IPS DF 6.9 (cell line): ENCODE measurements around the gene NCOA1.

Experiments
- DNase-seq: peaks from one replicate; pipeline ENCODE4 v3.0.0-alpha.2; 2013; ENCODE audit warnings: low read depth, low spot score
- H3K27ac ChIP-seq: one replicate; pipeline ENCODE4 v1.5.1; 2013; ENCODE audit warnings: low read length, control low read depth
- H3K27me3 ChIP-seq: 2 replicates; pipeline ENCODE4 v1.6.1; 2013; ENCODE audit warnings: mild to moderate bottlenecking, low read length; ENCODE audit not compliant: control insufficient read depth, insufficient read depth
- H3K36me3 ChIP-seq: 2 replicates; pipeline ENCODE4 v1.6.1; 2013; ENCODE audit warnings: low read length; ENCODE audit not compliant: control insufficient read depth, insufficient read depth
- H3K4me1 ChIP-seq: 2 replicates; pipeline ENCODE4 v1.6.1; 2013; ENCODE audit warnings: low read length; ENCODE audit not compliant: control insufficient read depth, insufficient read depth
- H3K4me3 ChIP-seq: 2 replicates; pipeline ENCODE4 v1.5.1; 2013; ENCODE audit warnings: mild to moderate bottlenecking, low read length
- H3K9me3 ChIP-seq: 2 replicates; pipeline ENCODE4 v1.6.1; 2013; ENCODE audit warnings: low read length, inconsistent platforms; ENCODE audit not compliant: control insufficient read depth, insufficient read depth
- WGBS: extraction: QIAGEN DNeasy Blood & Tissue Kit; methylation state at CpG from one replicate; pipeline ENCODE4 v1.1.7; 2013; ENCODE audit warnings: mixed read lengths, missing lambda C conversion rate; ENCODE audit not compliant: insufficient read length, insufficient coverage; 5-methylcytosine and 5-hydroxymethylcytosine counted together

NCOA1 gene

DNA sequence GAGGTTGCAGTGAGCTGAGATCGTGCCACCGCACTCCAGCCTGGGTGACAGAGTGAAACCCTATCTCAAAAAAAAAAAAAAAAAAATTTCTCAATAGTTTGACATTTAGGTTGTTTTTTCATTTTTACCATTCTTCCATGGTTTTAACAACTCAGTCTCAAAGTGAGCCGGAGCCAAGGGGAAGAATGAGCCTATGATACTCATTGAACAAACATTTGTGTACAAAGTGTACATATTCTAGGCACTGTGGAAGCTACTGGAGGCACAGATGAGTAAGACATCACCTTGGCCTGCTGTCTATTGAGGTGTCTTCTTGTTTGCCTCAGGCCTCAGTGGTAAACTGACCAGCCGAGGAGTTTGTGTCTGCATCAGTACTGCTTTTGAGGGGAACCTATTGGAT lies 324.1 kb downstream of the NCOA1 start:
- no peak overlapping the region for H3K4me3 ChIP-seq
- H3K27me3 ChIP-seq, result no peaks in the 10 kb centered on the region
- no peak for DNase-seq
- no peak overlapping the region for H3K27ac ChIP-seq
- H3K36me3 ChIP-seq, result peaks cover 24% of the 10 kb centered on the region
- no peaks in the 10 kb centered on the region for H3K4me1 ChIP-seq
- no CpG with 5 or more reads among the region's 4 CpGs for WGBS
- no peaks in the 10 kb centered on the region for H3K9me3 ChIP-seq

GRCh38 chr2:24816404-24816803 lies 325.4 kb downstream of the NCOA1 start:
- H3K27me3 ChIP-seq, result no peaks in the 10 kb centered on the region
- H3K4me3 ChIP-seq, result no peak overlapping the region
- peaks cover 4% of the 10 kb centered on the region; the same call in 1 of the 2 replicates for H3K4me1 ChIP-seq
- H3K27ac ChIP-seq, result no peak overlapping the region
- peaks cover 24% of the 10 kb centered on the region for H3K36me3 ChIP-seq
- no peak for DNase-seq
- H3K9me3 ChIP-seq, result no peaks in the 10 kb centered on the region
- WGBS, result no CpG with 5 or more reads among the region's 6 CpGs

- H3K4me3 ChIP-seq, result no peak overlapping the region
- no peak overlapping the region for H3K27ac ChIP-seq
- no peaks in the 10 kb centered on the region for H3K27me3 ChIP-seq
- H3K4me1 ChIP-seq, result peaks cover 8% of the 10 kb centered on the region; the same call in 1 of the 2 replicates
- H3K9me3 ChIP-seq, result no peaks in the 10 kb centered on the region
- no CpG with 5 or more reads among the region's 4 CpGs for WGBS
- H3K36me3 ChIP-seq, result peaks cover 24% of the 10 kb centered on the region
- no peak for DNase-seq
Measured at GRCh38 chr2:24816884-24817283, 325.8 kb downstream of the NCOA1 start.

DNA sequence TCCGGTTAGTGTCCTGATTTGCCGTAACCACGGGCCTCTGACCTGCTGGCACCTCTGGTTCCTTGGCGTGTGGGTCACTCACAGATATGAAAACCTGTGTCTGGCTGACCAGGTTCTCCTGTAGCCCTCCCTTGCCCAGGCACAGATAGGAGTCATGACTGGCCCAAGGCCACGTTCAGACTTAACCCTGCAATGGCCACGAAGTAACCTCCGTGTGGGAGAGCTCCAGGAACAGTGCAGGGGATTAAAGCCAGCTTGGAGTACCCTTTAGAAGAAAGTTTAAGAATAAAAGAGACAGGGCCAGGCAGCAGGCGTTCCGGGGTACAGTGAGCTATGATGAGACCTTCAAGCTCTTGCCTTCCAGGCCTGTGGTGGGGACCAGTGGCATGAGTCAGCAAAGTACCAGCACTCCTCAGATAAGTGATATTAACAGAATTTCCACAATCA lies 327.7 kb downstream of the NCOA1 start:
- Histone ChIP-seq H3K27ac (no peak overlapping the region), H3K27me3 (no peaks in the 10 kb centered on the region), H3K4me3 (no peak overlapping the region), H3K9me3 (no peaks in the 10 kb centered on the region), H3K36me3 (peaks cover 24% of the 10 kb centered on the region), H3K4me1 (peaks cover 13% of the 10 kb centered on the region; the same call in 1 of the 2 replicates)
- DNase-seq, result no peak
- WGBS, result no CpG with 5 or more reads among the region's 9 CpGs

GRCh38 chr2:24819442-24820174 lies 328.6 kb downstream of the NCOA1 start:
- Histone ChIP-seq H3K9me3 (no peaks in the 10 kb centered on the region), H3K27me3 (no peaks in the 10 kb centered on the region), H3K36me3 (peaks cover 24% of the 10 kb centered on the region), H3K4me3 (no peak overlapping the region), H3K27ac (no peak overlapping the region), H3K4me1 (peaks cover 13% of the 10 kb centered on the region; the same call in 1 of the 2 replicates)
- WGBS, result no CpG with 5 or more reads among the region's 21 CpGs
- no peak for DNase-seq

GRCh38 chr2:24820175-24820513 lies 329.1 kb downstream of the NCOA1 start:
- peaks cover 24% of the 10 kb centered on the region for H3K36me3 ChIP-seq
- no CpG with 5 or more reads among the region's 7 CpGs for WGBS

More at GRCh38 chr2:24820175-24820513, 329.1 kb downstream of the NCOA1 start:
- H3K9me3 ChIP-seq, result no peaks in the 10 kb centered on the region
- no peak overlapping the region for H3K4me3 ChIP-seq
- H3K27me3 ChIP-seq, result no peaks in the 10 kb centered on the region
- no peak for DNase-seq
- H3K27ac ChIP-seq, result no peak overlapping the region
- peaks cover 13% of the 10 kb centered on the region; the same call in 1 of the 2 replicates for H3K4me1 ChIP-seq
